HG02678 (cell line): Measurements from ENCODE around the gene SNTB2.
A peak's percentile ranks its signal among the peaks of the same experiment; 100 is the strongest.

Experiments used
- ATAC-seq: cut with Tn5 transposase; IDR thresholded peaks from one replicate; pipeline ENCODE4 v1.9.1; 2021; ENCODE audit warnings: mild to moderate bottlenecking, moderate library complexity; ENCODE audit not compliant: unreplicated experiment

Gene SNTB2

GRCh38 chr16:69179328-69180010 lies 7.5 kb upstream of the SNTB2 start:
- no peak for ATAC-seq

- no peak for ATAC-seq
Observed at GRCh38 chr16:69180011-69180338, 7.0 kb upstream of the SNTB2 start.

GRCh38 chr16:69182730-69183416 lies 4.1 kb upstream of the SNTB2 start:
- ATAC-seq: no peak

- ATAC-seq: peak; percentile 23
Observed at GRCh38 chr16:69187446-69188235, 677 bp downstream of the SNTB2 start.

- no peak for ATAC-seq
Observed at GRCh38 chr16:69188236-69188549, 1.2 kb downstream of the SNTB2 start.

- ATAC-seq: no peak
Observed at GRCh38 chr16:69188716-69189115, 1.8 kb downstream of the SNTB2 start.

GRCh38 chr16:69190046-69190588 lies 3.2 kb downstream of the SNTB2 start:
- ATAC-seq: no peak

GRCh38 chr16:69190598-69190997 lies 3.6 kb downstream of the SNTB2 start:
- no peak for ATAC-seq

GRCh38 chr16:69191136-69191535 lies 4.2 kb downstream of the SNTB2 start:
- no peak for ATAC-seq

GRCh38 chr16:69193855-69194254 lies 6.9 kb downstream of the SNTB2 start:
- ATAC-seq: no peak

- no peak for ATAC-seq
Observed at GRCh38 chr16:69194488-69194887, 7.5 kb downstream of the SNTB2 start.

GRCh38 chr16:69195369-69196029 lies 8.5 kb downstream of the SNTB2 start:
- no peak for ATAC-seq

GRCh38 chr16:69197573-69197972 lies 10.6 kb downstream of the SNTB2 start:
- ATAC-seq: no peak

- no peak for ATAC-seq
Observed at GRCh38 chr16:69199382-69199781, 12.4 kb downstream of the SNTB2 start.

- ATAC-seq: no peak
Observed at GRCh38 chr16:69201291-69201690, 14.3 kb downstream of the SNTB2 start.

GRCh38 chr16:69201787-69202186 lies 14.8 kb downstream of the SNTB2 start:
- ATAC-seq: no peak

- no peak for ATAC-seq
Observed at GRCh38 chr16:69204172-69204571, 17.2 kb downstream of the SNTB2 start.

GRCh38 chr16:69209735-69210134 lies 22.8 kb downstream of the SNTB2 start:
- no peak for ATAC-seq

GRCh38 chr16:69217433-69217832 lies 30.5 kb downstream of the SNTB2 start:
- no peak for ATAC-seq

GRCh38 chr16:69219279-69219678 lies 32.3 kb downstream of the SNTB2 start:
- no peak for ATAC-seq

GRCh38 chr16:69223882-69224281 lies 36.9 kb downstream of the SNTB2 start:
- no peak for ATAC-seq
